ENCODE results near the gene NKD2. TPM values are rescaled to one million over a fixed set of nuclear protein-coding genes. Genes with fewer than 3 reads are reported as not detected.
"Not testable (repeated sequence)": the region's sequence is repeated elsewhere in the genome, so short reads cannot be mapped to it uniquely, and the experiment has no call there.

Gene NKD2
- total RNA-seq (2014; rRNA removed; shearing (Covaris generic)), result 3.3 and 5.0 TPM in 2 replicates
- polyA plus RNA-seq (2014; cell fraction: nucleus; rRNA removed), result 17.4 and 23.3 TPM in 2 replicates

- DNase-seq (ENCODE audit: extremely low read depth, low read depth), result no peak
Measured at GRCh38 chr5:1008451-1009358, at the start of gene NKD2. TSS of gene NKD2 (plus strand) at chr5:1008802. CDS start at chr5:1009058, 256 bp downstream.

GRCh38 chr5:959581-960531 lies 48.7 kb upstream of the NKD2 start:
- DNase-seq (ENCODE audit: extremely low read depth, low read depth), result no peak

GRCh38 chr5:960551-960950 lies 48.1 kb upstream of the NKD2 start:
- peak; percentile 46 for DNase-seq (ENCODE audit: extremely low read depth, low read depth)

- no peak for DNase-seq (ENCODE audit: extremely low read depth, low read depth)
Measured at GRCh38 chr5:961002-961710, 47.4 kb upstream of the NKD2 start.

- no peak for DNase-seq (ENCODE audit: extremely low read depth, low read depth)
Measured at GRCh38 chr5:961711-962240, 46.8 kb upstream of the NKD2 start.

GRCh38 chr5:962386-962785 lies 46.2 kb upstream of the NKD2 start:
- DNase-seq (ENCODE audit: extremely low read depth, low read depth), result no peak

GRCh38 chr5:962801-963200 lies 45.8 kb upstream of the NKD2 start:
- no peak for DNase-seq (ENCODE audit: extremely low read depth, low read depth)

- DNase-seq (ENCODE audit: extremely low read depth, low read depth), result no peak
Measured at GRCh38 chr5:963310-963672, 45.3 kb upstream of the NKD2 start.

- DNase-seq (ENCODE audit: extremely low read depth, low read depth), result no peak
Measured at GRCh38 chr5:963673-964531, 44.7 kb upstream of the NKD2 start.

- DNase-seq (ENCODE audit: extremely low read depth, low read depth), result no peak
Measured at GRCh38 chr5:964821-965220, 43.8 kb upstream of the NKD2 start.

- no peak for DNase-seq (ENCODE audit: extremely low read depth, low read depth)
Measured at GRCh38 chr5:965604-966344, 42.8 kb upstream of the NKD2 start.

- DNase-seq (ENCODE audit: extremely low read depth, low read depth), result no peak
Measured at GRCh38 chr5:966345-966710, 42.3 kb upstream of the NKD2 start.

- no peak for DNase-seq (ENCODE audit: extremely low read depth, low read depth)
Measured at GRCh38 chr5:966941-967340, 41.7 kb upstream of the NKD2 start.

GRCh38 chr5:968881-969280 lies 39.7 kb upstream of the NKD2 start:
- no peak for DNase-seq (ENCODE audit: extremely low read depth, low read depth)

- DNase-seq (ENCODE audit: extremely low read depth, low read depth), result no peak
Measured at GRCh38 chr5:969408-969839, 39.2 kb upstream of the NKD2 start.

- DNase-seq (ENCODE audit: extremely low read depth, low read depth), result not testable (repeated sequence)
Measured at GRCh38 chr5:972575-972974, 36.0 kb upstream of the NKD2 start.

- DNase-seq (ENCODE audit: extremely low read depth, low read depth), result no peak
Measured at GRCh38 chr5:976849-977751, 31.5 kb upstream of the NKD2 start.

- no peak for DNase-seq (ENCODE audit: extremely low read depth, low read depth)
Measured at GRCh38 chr5:978054-978453, 30.5 kb upstream of the NKD2 start.
